ENCODE results near the gene KLHL29.

GRCh38 chr2:23518481-23519333 is 133.7 kb downstream of the KLHL29 start:
- TF ChIP-seq CTCF (IDR thresholded peaks at IDR 0.05; ENCODE audit: low read length) (no peak), EZH2 (optimal IDR thresholded peaks at IDR 0.05; ENCODE audit: low read depth, low read length) (no peak)
